ENCODE results near the gene TFAP2B. TPM values are rescaled to one million over a fixed set of nuclear protein-coding genes. Genes with fewer than 3 reads are reported as not detected.

The TFAP2B gene
- total RNA-seq, result not detected

DNA sequence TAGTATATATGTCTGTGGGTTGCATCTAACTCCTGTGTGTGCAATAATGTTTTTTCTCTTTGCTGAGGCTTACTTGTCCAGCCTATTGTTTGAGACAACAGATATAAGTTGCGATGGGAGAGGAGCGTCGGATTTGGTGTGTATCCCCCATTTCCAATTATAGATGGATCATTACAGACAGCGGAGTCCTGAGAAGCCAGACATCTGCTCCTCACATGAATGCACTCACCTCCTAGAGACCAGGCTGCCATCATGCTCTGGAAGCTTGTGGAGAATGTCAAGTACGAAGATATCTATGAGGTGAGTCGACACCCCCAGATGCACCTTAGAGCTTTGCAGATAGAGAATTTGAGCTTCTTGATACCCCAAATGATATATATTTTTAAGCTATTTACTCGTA, at the start of gene TFAP2B:
Gene TFAP2B, plus strand, starts transcription at position 199 of the 400 bp plus-strand sequence. Its CDS starts 21 bp downstream, at position 220.
- intact Hi-C loops (cut with DNase I), result loop anchor here (10.0 kb wide), 1 partner anchor 1146 kb away; no protein-coding TSS in a partner anchor
- no peak for DNase-seq (ENCODE audit: low spot score)
- ATAC-seq, result no peak

DNA sequence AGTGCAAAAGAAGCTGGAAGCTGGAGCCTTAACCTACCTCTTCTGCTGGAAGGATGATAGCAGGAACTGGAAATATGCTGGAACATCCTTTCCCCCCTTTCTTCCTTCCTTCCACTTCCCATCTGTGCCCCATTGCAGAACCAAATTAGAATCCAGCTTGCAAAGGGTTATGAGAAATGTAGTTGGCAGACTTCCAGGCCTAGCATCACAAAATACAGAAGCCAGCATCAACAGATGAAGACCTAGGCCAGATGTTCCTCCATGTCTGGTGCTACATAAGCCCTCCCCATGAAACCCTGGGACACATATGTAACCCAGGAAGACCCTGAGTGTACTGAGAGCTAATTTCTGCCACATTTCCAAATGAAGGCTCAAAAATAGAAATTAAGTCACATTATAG, 40.0 kb upstream of the TFAP2B start:
- ATAC-seq (no peak), DNase-seq (ENCODE audit: low spot score) (no peak)
- intact Hi-C loops (cut with DNase I), result no loop called here

DNA sequence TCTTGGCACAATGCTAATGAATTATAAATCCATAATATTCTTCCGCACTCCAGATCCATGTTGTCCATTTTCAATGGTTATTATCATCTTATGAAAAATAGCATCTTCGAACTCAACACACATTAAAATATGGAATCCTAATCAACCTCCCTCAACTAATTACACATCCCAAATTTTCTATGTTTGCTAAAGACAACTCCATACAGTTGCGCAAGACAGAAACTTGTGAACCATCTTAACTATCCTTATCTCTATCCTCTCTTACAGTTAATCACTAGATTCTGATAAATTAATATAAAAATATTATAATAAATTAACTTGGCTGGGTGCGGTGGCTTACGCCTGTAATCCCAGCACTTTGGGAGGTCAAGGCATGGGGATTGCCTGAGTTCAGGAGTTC, 38.3 kb upstream of the TFAP2B start:
- DNase-seq (ENCODE audit: low spot score) (no peak), ATAC-seq (no peak)
- intact Hi-C loops (cut with DNase I), result no loop called here

DNA sequence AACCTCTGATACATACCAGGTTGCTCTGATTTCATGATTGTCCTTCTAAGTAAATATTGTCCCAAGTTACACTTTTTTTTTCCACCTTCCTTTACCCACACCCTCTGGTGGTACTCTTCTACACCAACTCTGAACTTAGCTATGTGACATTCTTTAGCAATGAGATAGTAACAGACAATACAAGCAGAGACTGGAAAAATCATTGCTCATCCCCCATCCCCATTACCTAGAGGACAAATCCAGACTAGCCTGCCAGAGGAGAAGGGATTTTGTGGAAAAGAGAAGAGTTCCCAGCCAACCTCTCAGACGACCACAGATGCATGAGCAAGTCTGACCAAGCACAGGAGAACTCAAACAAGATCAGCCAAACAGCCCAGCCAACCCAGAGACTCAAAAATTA, 32.8 kb upstream of the TFAP2B start:
- ATAC-seq, result no peak
- DNase-seq (ENCODE audit: low spot score), result no peak
- intact Hi-C loops (cut with DNase I), result no loop called here

DNA sequence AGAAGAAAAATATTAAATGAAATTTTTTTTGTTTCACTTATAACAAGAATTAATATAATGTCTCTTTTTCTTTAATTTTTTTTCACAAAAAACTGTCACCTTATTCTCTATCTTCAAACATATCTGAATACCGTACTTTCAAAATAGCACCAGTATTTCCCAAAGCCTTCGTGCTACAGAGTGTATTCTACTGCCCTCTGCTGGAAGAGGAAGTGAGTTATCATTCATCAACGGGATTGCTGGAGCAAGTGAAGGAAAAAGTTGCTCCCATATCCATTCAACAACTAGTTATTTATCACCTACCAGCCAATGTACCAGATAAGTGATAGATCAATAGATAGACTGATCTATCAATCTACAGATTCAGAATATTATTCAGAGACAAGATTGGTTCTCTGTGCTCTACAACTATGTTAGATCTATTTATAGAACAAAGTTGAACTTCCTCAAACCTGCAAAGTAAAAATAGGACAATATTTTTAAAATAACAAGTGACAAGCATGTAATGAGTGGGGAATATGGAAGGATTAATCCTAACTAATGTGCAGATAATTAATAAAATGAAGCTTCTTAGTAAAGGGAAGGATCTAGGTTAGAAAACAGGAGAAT, 26.7 kb upstream of the TFAP2B start:
- intact Hi-C loops (cut with DNase I), result no loop called here
- DNase-seq (ENCODE audit: low spot score), result no peak
- no peak for ATAC-seq

DNA sequence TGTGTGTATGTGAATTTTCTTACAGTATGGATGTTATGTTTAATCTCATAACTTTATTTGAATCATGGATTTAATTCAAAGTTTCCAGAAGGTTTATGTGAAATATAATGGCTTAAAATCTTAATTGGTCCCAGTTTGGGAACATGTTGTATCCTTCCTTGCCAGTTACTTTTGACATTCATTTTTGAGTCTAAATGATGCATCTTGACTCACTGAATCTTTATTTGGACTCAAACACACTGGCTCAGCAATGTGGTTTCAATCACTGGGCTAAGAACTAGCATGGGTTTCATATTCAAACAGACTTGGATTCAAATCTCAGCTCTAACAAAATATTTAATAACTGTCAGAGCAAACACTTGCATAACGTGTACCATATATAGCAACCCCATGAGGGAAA, 25.9 kb upstream of the TFAP2B start:
- intact Hi-C loops (cut with DNase I), result no loop called here
- ATAC-seq (no peak), DNase-seq (ENCODE audit: low spot score) (no peak)

DNA sequence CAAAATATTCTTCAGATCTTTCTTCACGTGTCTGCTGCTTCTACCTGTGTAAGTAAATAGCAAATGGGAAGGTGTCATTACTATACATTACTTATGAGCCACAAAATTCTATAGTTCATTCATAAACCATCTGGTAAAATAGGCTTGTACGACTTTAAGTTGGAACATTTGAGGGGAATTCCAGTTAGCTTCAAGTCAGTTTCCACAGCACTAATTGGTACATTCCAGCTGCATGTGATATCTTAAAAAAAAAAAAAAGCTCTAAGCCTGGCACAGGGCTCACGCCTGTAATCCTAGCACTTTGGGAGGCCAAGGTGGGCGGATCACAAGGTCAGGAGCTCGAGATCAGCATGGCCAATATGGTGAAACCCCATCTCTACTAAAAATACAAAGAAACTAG, 23.1 kb upstream of the TFAP2B start:
- intact Hi-C loops (cut with DNase I), result no loop called here
- ATAC-seq (no peak), DNase-seq (ENCODE audit: low spot score) (no peak)

DNA sequence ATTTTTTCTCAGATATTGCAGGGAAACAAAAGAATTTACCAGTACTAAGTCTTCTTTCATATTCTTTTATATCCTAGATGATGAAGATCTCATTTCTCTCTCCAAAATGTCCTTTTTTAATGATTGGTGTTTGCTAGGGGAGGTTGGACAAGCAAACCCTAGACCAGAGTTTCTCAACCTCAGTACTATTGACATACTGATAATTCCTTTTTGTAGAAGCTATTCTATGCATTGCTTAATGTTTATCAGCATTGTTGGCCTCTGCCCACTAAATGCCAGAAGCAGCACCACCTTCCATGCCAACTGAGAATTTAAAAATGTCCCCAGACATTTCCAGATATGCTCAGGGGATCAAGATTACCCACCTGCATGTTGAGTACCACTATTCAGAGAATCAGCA, 14.4 kb upstream of the TFAP2B start:
- ATAC-seq, result no peak
- intact Hi-C loops (cut with DNase I), result no loop called here
- no peak for DNase-seq (ENCODE audit: low spot score)

DNA sequence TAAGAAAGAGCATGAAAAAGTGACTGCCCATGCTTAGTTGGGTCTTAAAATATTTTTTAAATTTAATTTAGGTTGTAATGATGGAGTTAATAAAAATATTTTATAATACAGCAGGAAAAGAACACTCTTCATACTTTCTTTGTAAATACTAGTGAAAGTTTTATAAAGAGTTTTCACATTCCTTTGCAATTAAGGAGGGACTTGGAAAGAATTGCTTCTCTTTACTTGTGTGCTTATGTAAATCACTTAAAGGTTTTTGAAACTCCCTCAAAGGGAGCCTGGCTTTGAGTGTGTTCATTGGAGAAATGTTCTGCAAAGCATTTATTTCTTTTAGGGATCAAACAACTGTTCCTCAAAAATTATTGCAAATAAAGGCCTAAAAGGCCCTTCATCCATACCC, 11.6 kb upstream of the TFAP2B start:
- intact Hi-C loops (cut with DNase I), result no loop called here
- no peak for ATAC-seq

DNA sequence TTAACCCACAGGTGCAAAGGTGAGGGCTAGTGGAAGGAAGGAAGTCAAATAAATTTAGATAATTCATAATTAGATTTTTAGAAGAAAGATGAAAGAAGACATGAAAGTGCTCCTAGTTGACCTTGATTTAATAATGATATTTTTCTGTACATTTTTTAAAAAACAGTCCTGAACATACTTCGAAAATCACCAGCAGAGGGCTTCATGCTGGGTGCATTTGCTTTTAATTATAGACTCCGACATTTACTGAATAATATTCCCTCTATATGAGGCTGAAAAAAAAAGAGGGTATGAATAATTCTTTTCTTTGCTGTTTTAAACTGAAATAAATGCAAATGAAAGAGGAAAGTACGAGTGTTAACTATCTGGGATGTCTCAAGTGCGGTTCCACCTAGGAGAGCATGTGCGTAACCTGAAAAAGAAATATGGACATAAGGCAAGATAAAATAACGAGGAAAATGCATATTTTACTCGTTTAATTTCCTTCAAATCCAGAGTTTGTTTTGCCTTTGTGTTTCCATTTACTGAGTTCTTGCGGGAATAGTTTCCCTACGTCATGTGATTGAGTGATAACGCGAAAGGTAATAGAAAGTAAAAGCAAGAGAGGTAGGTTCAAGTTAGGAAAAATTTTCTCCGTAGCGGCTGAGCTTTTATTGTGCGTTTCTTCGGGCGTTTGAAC, 3.1 kb upstream of the TFAP2B start:
- DNase-seq (ENCODE audit: low spot score) (no peak), ATAC-seq (no peak)
- intact Hi-C loops (cut with DNase I), result loop anchor here (10.0 kb wide), 1 partner anchor 1149 kb away; no protein-coding TSS in a partner anchor

More for the DNA sequence above, 11.6 kb upstream of the TFAP2B start:
- DNase-seq (ENCODE audit: low spot score), result no peak

DNA sequence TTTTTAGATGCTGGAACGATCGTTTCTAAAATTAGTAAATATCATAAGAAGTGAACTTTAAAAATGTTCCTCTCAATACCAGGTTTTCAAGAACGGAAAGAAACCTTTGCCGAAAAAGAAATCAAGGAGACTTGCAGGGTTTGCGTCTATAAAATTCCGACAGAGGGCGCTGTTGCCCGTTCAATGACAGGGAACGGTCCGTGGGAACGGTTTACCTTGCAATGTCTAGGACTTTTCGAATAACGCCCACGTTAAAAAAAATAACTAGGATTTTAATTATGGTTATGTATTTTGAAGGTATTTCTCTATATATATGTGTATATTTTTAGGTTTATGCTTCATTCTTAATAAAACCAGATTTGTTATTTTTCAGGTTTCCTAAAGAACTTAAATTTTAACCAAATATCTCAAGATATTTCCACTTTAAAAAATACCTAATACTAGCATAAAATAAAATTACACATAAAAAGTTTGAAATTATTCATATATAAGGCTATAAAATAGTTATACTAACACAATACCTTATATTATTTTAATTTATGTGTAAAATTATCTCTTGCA, 2.5 kb upstream of the TFAP2B start:
- DNase-seq (ENCODE audit: low spot score), result peak; percentile 89
- peak; percentile 74 for ATAC-seq
- intact Hi-C loops (cut with DNase I), result loop anchor here (10.0 kb wide), 1 partner anchor 1149 kb away; no protein-coding TSS in a partner anchor

DNA sequence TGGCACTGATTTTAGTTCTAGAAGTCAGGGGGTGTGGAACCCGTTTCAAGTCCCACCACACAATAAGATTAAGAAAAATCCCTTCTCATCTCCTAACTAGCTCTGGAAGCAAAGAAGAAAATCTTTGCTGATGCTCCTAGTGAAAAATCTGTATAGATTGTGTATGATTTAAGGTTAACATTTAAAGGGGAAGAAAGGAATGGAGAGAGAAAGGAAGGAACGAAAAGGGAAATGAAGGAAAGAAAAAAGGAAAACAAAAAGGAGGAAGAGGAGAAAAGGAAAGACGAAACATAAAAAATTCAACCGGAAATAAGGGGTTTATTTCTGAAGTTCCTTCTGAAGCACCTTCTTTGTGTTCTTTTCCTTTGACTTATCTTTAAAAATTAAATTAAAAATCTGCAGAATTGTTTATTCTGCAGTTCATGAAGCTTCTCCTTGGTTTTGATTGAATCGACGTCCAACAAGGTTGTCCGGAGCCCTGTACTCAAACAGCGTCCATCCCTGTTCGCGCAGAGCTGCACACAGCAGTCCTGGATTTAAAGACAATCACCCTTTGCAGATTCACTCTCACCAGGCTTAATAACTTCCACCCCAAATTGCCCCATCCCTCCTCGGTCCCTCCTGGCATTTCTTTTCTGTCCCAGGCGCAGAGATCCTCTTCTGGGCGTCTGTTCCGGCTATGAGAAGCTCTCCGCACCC, 1.6 kb upstream of the TFAP2B start:
- DNase-seq (ENCODE audit: low spot score) (no peak), ATAC-seq (no peak)
- intact Hi-C loops (cut with DNase I), result loop anchor here (10.0 kb wide), 1 partner anchor 1148 kb away; no protein-coding TSS in a partner anchor

DNA sequence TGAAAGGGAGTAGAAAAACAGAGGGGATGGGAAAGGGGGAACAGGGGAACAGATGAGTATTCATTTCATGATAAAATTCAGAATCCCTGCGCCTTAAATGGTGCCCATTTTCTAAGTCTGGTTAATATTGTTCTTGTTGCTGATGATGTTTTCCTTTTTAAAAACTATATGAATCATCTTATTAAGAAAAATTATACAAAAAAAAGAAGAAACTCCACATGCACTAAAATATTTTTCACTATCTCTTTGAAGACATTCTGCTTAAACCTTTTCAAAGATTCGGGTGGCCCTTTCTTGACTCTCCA, 1.1 kb upstream of the TFAP2B start:
- DNase-seq (ENCODE audit: low spot score), result no peak
- no peak for ATAC-seq
- intact Hi-C loops (cut with DNase I), result loop anchor here (10.0 kb wide), 1 partner anchor 1147 kb away; no protein-coding TSS in a partner anchor

DNA sequence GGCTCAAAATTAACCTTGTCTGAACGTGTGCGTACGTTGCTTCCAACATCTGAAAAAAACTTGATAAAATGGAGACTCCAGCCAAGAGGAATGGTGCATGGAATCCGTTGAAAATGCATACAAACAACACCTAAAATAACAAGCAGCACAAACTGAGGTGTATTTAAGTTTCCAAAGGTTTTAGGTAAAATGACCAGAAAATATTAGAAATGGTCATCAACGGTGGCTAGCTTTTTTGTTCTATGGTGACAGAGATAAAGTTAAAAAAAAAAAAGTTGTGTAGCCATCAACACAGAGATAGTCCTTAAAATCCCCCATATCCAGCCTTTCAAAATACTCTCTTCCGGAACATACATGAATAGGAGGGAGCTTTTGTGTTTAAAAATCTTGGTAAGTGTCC, 651 bp upstream of the TFAP2B start:
- ATAC-seq, result no peak
- no peak for DNase-seq (ENCODE audit: low spot score)
- intact Hi-C loops (cut with DNase I), result loop anchor here (10.0 kb wide), 1 partner anchor 1147 kb away; no protein-coding TSS in a partner anchor

DNA sequence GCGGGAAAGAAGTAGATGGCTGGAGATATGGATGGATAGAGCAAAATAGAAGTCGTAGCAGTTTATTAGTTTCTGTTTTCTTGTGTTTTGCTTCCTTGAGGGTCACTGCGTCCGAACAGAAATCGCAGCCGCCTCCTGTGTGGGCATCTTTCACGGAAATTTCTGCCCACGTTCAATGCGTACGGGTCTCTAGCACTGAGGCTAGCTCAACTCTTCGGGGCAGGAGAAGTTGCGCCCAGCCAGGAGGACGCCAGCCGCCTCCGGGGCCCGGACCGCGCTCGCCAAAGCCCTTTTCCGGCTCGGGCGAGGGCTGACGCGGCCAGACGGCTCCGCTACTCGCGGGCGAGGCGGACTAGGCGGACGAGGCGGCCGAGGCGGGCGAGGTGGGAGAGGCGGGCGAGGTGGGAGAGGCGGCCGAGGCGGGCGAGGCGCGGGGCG, 814 bp downstream of the TFAP2B start:
- intact Hi-C loops (cut with DNase I), result loop anchor here (10.0 kb wide), 1 partner anchor 1145 kb away; no protein-coding TSS in a partner anchor
- no peak for DNase-seq (ENCODE audit: low spot score)
- ATAC-seq, result no peak

DNA sequence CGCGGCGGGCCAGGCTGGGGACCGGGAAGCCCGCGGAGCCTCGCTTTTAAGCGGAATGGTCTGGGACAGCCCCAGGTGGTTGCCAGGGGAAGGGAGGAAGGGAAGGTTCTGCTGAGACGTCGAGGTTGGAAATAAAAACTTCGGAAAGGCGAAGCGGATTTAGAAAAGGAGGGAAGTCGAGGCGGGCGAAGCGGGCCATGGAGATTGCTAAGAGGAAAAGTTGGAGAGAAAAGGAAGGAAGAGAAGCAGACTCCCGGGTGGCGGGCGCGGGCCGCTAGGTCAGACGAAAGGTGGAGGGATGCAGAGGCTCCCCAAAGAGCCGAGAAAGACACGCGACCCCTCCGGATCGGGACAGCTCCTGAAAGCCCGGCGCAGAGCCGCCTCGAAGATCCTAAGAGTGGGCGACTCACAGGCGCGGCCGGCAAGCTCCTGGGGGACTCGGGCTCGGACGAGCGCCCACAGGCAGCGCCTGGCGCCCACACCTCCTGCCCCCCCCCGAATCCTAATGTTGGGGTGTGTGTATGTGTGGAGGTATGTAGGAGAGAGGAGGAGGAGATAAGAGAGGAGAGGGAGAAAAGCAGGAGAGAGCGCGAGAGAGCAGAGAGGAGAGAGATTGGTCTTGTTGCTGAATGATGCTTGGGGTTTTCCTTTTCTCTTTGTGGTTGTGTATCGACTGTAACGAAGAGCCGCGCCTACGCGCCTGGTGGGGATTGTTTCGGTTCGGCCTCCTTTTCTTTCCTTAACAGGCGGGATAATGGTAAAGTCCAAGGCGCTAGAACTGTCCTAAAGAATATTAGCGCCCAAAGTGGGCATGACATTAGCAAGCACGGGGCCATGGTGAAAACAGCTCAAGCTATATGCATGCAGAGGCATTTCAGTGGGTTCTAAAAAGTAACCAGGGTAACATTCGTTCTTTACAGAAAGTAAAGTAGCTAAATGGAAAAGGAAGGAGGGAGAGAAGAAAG, 1.5 kb downstream of the TFAP2B start:
- DNase-seq (ENCODE audit: low spot score) (no peak), ATAC-seq (peak; percentile 39)
- intact Hi-C loops (cut with DNase I), result loop anchor here (10.0 kb wide), 1 partner anchor 1145 kb away; no protein-coding TSS in a partner anchor

DNA sequence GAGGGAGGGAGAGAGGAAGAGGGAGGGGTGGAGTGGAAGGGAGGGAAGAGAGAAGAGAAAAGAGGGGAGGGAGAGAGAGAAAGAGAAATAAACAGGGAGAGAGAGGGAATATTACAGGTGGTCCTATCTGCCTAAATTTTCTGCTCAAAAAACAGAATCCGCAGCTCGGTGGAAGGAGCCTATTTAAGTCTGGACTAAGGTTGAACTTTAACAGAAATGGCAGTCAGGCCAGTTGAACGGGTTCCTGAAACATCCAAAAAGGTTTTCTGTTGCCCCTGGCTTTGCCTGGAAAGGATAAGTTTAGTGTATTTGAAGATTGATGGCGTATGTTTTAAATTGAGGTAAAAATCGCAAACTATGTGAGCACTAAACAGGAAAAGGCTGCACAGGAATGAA, 2.2 kb downstream of the TFAP2B start:
- DNase-seq (ENCODE audit: low spot score), result no peak
- no peak for ATAC-seq
- intact Hi-C loops (cut with DNase I), result no loop called here

DNA sequence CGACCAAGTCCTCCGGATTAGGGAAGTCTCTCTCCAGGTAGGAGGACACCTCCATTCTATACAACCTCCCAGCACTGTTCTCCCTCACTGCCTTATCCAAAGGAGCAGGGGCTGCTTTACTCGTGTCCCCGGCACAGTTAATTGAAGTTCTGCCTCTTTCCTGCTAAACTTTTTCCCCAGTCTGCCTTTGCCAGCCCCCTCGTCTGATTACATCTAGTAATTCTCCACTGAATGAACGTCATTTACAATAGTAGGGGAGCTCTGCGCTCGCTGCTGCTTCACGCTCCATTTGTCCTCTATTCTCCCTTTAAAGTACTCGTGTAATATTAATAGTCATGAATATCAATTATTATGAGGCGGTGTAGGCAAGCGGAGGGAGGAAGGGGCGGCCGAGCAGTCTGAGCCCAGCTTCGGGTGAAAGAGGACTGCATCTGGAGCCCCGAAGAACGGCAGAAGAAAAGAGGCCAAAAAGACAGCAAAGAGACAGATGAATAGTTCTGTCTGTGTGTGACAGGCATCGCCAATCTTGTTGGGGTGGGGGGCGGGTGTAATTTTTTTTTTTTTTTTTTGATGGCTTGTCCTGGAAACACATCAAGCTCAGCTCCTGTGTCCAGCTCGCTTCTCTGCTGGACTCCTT, 2.9 kb downstream of the TFAP2B start:
- DNase-seq (ENCODE audit: low spot score), result no peak
- intact Hi-C loops (cut with DNase I), result no loop called here
- ATAC-seq, result no peak

Measured in sciatic nerve (tissue), 2 donors.